Stomach smooth muscle (tissue), 2 donors: ENCODE measurements around the gene HECTD1.

ENCODE experiments used
- H3K27ac ChIP-seq: one replicate; pipeline ENCODE4 v1.7.0; 2013; ENCODE audit warnings: mild to moderate bottlenecking, low read length, inconsistent platforms
- H3K27me3 ChIP-seq, 2 donors: one replicate each; pipeline ENCODE4 v1.7.0; 2013; ENCODE audit warnings: low read length in 2 of 2; ENCODE audit not compliant: insufficient read depth in 2 of 2, control insufficient read depth in 1 of 2
- H3K36me3 ChIP-seq, 2 donors: one replicate each; pipeline ENCODE4 v1.7.0; 2013; ENCODE audit warnings: low read length in 2 of 2; ENCODE audit not compliant: control insufficient read depth in 2 of 2, insufficient read depth in 2 of 2
- H3K4me1 ChIP-seq: one replicate; pipeline ENCODE4 v1.7.0; 2013; ENCODE audit warnings: low read length; ENCODE audit not compliant: control insufficient read depth, insufficient read depth
- H3K4me3 ChIP-seq, 2 donors: one replicate each; pipeline ENCODE4 v1.7.0; 2013; ENCODE audit warnings: low read length in 2 of 2
- H3K9ac ChIP-seq, 2 donors: one replicate each; pipeline ENCODE4 v1.7.0; 2013; ENCODE audit warnings: low read length in 2 of 2, mild to moderate bottlenecking in 1 of 2
- H3K9me3 ChIP-seq, 2 donors: one replicate each; pipeline ENCODE4 v1.7.0; 2013; ENCODE audit warnings: low read length in 2 of 2; ENCODE audit not compliant: control insufficient read depth in 2 of 2
- donor health status: healthy.
- donor health status: Pancreatic carcinoma.

The HECTD1 gene

DNA sequence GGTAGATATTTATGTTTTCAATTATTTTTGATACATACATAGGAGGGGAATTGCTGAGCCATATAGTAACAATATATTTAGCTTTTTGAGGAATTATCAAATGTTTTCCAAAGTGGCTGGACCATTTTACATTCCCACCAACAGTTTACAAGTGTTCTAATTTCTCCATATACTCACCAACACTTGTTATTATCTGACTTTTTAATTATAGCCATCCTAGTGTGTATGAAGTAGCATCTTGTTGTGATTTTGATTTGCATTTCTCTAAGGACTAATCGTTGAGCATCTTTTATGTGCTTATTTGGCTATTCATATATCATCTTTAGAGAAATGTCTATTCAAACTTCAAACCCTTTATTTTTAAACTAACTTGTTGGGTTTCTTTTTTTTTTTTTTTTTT is 17.2 kb upstream of the HECTD1 start:
- Histone ChIP-seq H3K36me3 (no peaks in the 10 kb centered on the region), H3K4me3 (no peak overlapping the region), H3K9ac (no peak overlapping the region), H3K27ac (no peak overlapping the region), H3K9me3 (no peaks in the 10 kb centered on the region), H3K4me1 (no peaks in the 10 kb centered on the region), H3K27me3 (no peaks in the 10 kb centered on the region)

DNA sequence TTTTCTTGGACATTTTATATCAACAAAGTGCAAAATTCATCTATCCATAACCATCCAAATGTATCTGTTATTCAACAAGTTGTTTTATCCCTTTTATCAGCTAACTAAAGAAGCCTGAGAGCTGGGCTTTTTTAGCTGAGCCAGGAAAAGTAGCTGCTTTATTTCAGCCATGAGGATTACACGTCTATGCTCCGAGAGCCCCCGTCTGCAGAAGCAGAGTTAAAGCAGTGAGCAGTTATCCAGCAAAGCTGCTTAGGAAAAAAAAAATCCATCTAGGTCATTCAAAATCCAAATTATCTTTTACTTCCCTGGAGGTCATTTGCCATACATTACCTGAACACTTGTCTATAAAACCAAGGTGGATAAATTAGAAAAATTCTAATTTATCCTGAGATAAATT is 15.7 kb upstream of the HECTD1 start:
- no peak overlapping the region for H3K9ac ChIP-seq
- H3K36me3 ChIP-seq, result no peaks in the 10 kb centered on the region
- H3K27me3 ChIP-seq, result no peaks in the 10 kb centered on the region
- H3K4me3 ChIP-seq, result no peak overlapping the region
- H3K9me3 ChIP-seq, result no peaks in the 10 kb centered on the region
- H3K4me1 ChIP-seq, result no peaks in the 10 kb centered on the region
- H3K27ac ChIP-seq, result no peak overlapping the region

DNA sequence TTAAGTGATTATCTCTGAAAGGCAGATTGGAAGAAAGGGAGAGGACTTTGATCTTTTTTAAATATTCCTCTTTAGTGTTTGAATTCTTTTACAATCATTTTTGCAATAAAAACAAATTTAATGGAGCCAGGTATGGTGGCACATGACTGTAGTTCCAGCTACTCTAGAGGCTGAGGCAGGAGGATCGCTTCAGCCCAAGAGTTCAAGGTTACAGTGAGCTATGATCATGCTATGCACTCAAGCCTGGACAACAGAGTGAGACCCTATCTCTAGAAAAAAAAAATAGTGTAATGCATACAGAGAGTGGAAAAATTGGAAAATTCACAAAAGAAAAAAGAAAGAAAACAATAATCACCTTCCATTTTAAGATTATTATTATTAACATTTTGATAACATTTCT is 15.2 kb upstream of the HECTD1 start:
- no peaks in the 10 kb centered on the region for H3K9me3 ChIP-seq
- H3K4me3 ChIP-seq, result no peak overlapping the region
- H3K36me3 ChIP-seq, result no peaks in the 10 kb centered on the region
- H3K4me1 ChIP-seq, result no peaks in the 10 kb centered on the region
- H3K27me3 ChIP-seq, result no peaks in the 10 kb centered on the region
- no peak overlapping the region for H3K9ac ChIP-seq
- no peak overlapping the region for H3K27ac ChIP-seq

DNA sequence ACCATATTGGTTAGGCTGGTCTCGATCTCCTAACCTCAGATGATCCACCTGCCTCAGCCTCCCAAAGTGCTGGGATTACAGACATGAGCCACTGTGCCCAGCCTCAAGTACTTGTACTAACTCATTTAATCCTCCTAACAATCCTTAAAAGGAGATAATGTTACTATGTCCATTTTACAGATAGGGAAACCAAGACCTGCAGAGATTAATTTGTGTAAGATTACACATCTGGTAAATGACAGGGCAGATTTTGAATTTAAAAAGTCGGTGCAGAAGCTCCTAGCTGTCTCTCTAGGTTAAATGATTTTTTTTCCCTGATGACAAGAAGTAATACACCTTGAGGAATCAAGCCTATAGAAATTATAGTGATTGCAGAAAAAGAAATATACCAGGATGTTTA is 13.7 kb upstream of the HECTD1 start:
- Histone ChIP-seq H3K27me3 (no peaks in the 10 kb centered on the region), H3K9ac (no peak overlapping the region), H3K4me1 (no peaks in the 10 kb centered on the region), H3K4me3 (no peak overlapping the region), H3K9me3 (no peaks in the 10 kb centered on the region), H3K36me3 (no peaks in the 10 kb centered on the region), H3K27ac (no peak overlapping the region)

DNA sequence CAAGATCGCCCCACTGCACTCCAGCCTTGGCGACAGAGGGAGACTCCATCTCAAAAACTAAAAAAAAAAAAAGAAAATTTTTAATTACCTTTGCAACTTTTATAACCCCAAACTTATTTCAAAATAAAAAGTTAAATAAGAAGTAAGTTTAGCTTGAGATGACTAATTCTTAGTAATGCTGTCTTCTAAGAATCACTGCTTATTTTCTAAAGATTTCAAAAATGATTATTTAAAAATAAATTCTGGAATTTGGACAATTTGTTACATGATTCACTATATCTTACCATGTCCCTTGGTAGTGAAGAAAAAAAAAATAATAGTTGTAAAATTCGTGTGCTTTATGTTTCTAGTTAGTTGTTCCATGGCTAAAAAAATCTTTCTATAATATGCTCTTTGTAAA is 11.6 kb upstream of the HECTD1 start:
- Histone ChIP-seq H3K9ac (no peak overlapping the region), H3K27ac (no peak overlapping the region), H3K9me3 (no peaks in the 10 kb centered on the region), H3K4me3 (no peak overlapping the region), H3K4me1 (no peaks in the 10 kb centered on the region), H3K36me3 (no peaks in the 10 kb centered on the region), H3K27me3 (no peaks in the 10 kb centered on the region)

DNA sequence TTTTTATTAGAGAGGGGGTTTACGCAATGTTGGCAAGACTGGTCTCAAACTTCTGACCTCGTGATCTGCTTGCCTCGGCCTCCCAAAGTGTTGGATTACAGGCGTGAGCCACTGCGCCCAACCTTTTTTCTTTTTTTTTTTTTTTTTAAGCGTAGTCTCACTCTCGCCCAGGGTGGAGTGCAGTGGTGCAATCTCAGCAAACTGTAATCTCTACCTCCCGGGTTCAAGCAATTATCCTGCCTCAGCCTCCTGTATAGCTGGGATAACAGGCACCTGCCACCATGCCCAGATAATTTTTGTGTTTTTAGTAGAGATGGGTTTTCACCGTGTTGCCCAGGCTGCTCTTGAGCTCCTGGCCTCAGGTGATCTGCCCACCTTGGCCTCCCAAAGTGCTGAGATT is 8.8 kb upstream of the HECTD1 start:
- Histone ChIP-seq H3K27ac (no peak overlapping the region), H3K4me1 (no peaks in the 10 kb centered on the region), H3K9ac (no peak overlapping the region), H3K27me3 (no peaks in the 10 kb centered on the region), H3K4me3 (no peak overlapping the region), H3K9me3 (no peaks in the 10 kb centered on the region), H3K36me3 (no peaks in the 10 kb centered on the region)

DNA sequence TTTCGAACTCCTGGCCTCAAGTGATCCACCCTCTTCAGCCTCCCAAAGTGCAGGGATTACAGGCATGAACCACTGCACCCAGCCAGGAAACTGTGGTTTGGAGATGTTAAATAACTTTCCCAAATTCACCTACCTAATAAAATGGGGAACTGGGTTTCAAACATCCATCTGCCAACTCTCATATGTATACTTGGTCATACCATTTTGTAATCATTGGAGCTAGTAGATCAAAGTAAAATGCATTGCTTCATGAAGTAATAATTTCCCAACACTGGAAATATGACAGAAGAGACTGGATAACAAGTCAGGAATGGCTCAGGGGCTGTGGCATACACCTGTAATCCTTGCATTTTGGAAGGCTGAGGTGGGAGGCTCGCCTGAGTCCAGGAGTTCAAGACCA is 5.3 kb upstream of the HECTD1 start:
- Histone ChIP-seq H3K9ac (no peak overlapping the region), H3K9me3 (no peaks in the 10 kb centered on the region), H3K36me3 (no peaks in the 10 kb centered on the region), H3K4me3 (no peak overlapping the region), H3K4me1 (peaks cover 11% of the 10 kb centered on the region), H3K27me3 (no peaks in the 10 kb centered on the region), H3K27ac (no peak overlapping the region)

DNA sequence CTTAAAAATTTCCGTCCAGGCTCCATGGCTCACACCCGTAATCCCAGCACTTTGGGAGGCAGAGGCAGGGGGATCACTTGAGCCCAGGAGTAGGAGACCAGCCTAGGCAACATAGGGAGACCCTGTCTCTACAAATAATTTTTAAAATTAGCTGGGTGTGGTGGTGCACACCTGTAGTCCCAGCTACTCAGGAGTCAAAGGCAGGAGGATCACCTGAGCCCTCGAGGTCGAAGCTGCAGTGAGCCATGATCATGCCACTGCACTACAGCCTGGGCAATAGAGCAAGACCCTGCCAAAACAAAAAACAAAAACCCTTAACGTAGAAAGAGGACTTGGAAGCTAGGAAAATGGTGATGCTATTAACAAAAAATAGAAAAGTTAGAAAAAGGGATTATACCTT is 2.0 kb upstream of the HECTD1 start:
- Histone ChIP-seq H3K9ac (no peak overlapping the region), H3K36me3 (no peaks in the 10 kb centered on the region), H3K27ac (no peak overlapping the region), H3K9me3 (no peaks in the 10 kb centered on the region), H3K4me3 (no peak overlapping the region), H3K4me1 (peaks cover 11% of the 10 kb centered on the region), H3K27me3 (no peaks in the 10 kb centered on the region)

DNA sequence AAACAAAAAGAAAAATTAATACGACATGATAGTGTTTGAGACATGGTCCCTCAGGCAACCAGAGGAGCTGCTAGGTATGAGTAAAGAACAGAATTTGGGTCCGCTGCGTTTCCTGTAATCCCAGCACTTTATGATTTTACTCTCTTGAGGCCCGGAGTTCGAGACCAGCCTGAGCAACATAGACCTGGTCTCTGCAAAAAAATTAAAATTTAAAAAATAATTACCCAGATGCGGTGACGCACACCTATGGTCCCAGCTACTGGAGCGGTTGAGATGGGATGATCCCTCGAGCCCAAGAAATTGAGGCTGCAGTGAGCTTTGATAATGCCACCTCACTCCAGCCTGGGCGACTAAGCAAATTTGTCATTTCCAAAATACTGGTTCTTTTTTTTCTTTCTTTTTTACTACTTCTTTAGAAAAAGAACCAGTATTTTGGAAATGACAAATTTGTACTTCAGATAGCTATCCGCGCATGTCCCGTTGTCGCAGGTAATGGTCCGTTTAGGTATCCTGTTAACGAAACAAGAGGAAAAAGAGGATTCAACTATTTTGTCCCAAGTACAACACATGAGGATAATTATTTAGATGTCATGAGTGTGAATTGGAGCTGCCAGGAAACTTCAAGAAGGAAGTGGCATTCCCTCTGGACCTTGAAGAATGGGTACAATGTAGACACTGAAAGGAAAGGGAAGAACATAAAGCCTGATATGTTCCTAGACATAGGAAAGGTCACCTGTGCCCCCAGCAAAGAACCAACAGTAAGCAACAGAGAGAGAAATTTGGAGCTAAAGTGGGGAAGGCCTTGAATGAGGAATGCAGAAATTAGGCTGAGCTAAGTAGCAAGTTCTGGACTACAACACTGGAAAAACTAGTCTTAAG is 1.2 kb upstream of the HECTD1 start:
- no peaks in the 10 kb centered on the region for H3K27me3 ChIP-seq
- peak overlapping the region; percentile 96 for H3K27ac ChIP-seq
- peak overlapping the region; percentile 65 to 87 for H3K4me3 ChIP-seq
- H3K9me3 ChIP-seq, result no peaks in the 10 kb centered on the region
- no peaks in the 10 kb centered on the region for H3K36me3 ChIP-seq
- peak overlapping the region; percentile 97 to 98 for H3K9ac ChIP-seq
- H3K4me1 ChIP-seq, result peaks cover 11% of the 10 kb centered on the region

DNA sequence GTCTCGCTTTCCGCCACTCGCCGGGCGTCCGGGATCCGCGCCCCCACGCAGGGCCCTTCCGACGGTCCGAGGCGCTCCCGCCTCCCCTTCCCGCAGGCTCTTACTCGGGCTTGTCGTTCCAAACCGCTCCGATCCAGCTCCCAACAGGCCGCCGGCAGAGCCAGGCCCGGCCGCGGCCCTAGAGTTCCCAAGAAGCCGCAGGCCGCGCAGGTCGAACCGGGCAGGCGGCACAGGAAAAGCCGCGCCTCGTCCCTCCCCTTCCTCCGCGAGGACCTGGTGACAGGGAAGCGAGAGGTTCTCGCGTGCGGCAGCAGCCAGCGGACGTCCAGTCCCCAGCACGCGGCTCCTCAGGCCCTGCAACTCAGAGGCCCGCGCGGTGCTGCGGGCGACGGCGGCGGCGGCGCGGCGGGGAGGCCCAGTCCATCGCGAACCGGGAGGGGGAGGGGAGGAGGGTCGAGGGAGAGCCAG is 272 bp downstream of the HECTD1 start:
- H3K27ac ChIP-seq, result peak overlapping the region; percentile 96
- H3K9ac ChIP-seq, result peak overlapping the region; percentile 94 to 98
- H3K36me3 ChIP-seq, result peaks cover 3 to 6% of the 10 kb centered on the region in 2 donors
- H3K4me1 ChIP-seq, result peaks cover 15% of the 10 kb centered on the region
- H3K27me3 ChIP-seq, result no peaks in the 10 kb centered on the region
- no peaks in the 10 kb centered on the region for H3K9me3 ChIP-seq
- H3K4me3 ChIP-seq, result peak overlapping the region; percentile 72 to 87

DNA sequence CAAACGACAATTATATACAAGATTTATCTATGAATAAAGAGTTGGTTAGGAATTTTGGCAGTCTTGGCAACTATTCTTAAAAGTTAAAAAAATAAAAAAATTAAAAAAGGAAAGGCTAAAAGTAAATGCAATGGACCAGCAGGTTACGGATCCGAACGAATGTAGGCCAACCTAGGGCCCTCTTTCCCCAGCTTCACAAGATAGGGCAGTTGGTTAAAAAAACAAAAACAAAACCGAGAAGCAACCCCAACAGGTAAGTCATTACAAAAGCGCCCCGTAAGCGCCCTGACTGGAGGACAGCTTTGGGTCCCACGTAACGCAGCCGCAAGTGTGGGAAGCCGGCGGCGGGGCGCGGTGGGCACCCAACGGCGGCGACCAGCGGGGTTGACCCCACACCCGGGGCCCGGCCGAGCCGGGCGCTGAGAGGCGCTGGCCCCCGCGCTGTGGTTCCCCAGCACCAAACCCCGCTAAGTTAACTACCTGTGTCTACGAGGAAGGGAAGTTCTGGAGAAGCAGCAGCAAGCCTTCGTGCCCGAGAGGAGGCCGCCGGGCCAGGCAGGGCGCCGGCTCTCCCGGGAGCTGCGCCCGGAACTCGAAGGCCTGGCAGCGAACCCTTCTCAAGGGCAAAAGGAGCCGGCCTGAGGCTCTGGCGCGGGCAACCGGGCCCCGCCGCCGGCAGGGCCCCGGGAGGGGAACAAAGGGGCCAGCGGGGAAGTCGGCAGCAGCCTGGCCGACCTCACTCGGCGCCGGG is 882 bp downstream of the HECTD1 start:
- peak overlapping the region; percentile 96 for H3K27ac ChIP-seq
- no peaks in the 10 kb centered on the region for H3K9me3 ChIP-seq
- no peaks in the 10 kb centered on the region for H3K27me3 ChIP-seq
- H3K9ac ChIP-seq, result peak overlapping the region; percentile 94 to 98
- peak overlapping the region; percentile 72 to 87 for H3K4me3 ChIP-seq
- peaks cover 3 to 6% of the 10 kb centered on the region in 2 donors for H3K36me3 ChIP-seq
- peaks cover 15% of the 10 kb centered on the region for H3K4me1 ChIP-seq
